GM23338 (cell line): ENCODE data around the gene ZNF488. TPM values are rescaled to one million over a fixed set of nuclear protein-coding genes. Genes with fewer than 3 reads are reported as not detected.

Experiments used
- ATAC-seq: fragments of 200-7000 bp; cut with Tn5 transposase; 3 replicates; pipeline ENCODE4 v1.9.1; 2020
- DNase-seq: peaks from one replicate; pipeline ENCODE4 v3.0.0-alpha.2; 2015; ENCODE audit warnings: low spot score
- H2AFZ ChIP-seq: fragments of 200-600 bp; sonication (generic); 2 replicates; pipeline ENCODE4 v1.8.0; 2016; ENCODE audit warnings: antibody characterized with exemption, mild to moderate bottlenecking, moderate library complexity
- H3F3A ChIP-seq: fragments of 200-600 bp; sonication (generic); replicated peaks from 2 replicates; pipeline ENCODE4 v1.8.0; 2017; ENCODE audit warnings: antibody characterized with exemption, mixed run types, low read depth
- H3K27ac ChIP-seq: fragments of 200-600 bp; sonication (generic); 2 replicates; pipeline ENCODE4 v1.6.1; 2016; ENCODE audit warnings: low read depth
- H3K27me3 ChIP-seq: fragments of 200-600 bp; sonication (generic); 2 replicates; pipeline ENCODE4 v1.8.0; 2016; ENCODE audit warnings: mild to moderate bottlenecking, mixed run types, moderate library complexity; ENCODE audit not compliant: insufficient read depth
- H3K36me3 ChIP-seq: fragments of 200-600 bp; sonication (generic); 2 replicates; pipeline ENCODE4 v1.8.0; 2016; ENCODE audit warnings: mild to moderate bottlenecking; ENCODE audit not compliant: insufficient read depth
- H3K4me1 ChIP-seq: fragments of 200-600 bp; sonication (generic); 2 replicates; pipeline ENCODE4 v1.8.0; 2016; ENCODE audit warnings: mild to moderate bottlenecking, moderate library complexity; ENCODE audit not compliant: insufficient read depth
- H3K4me2 ChIP-seq: fragments of 200-600 bp; sonication (generic); 2 replicates; pipeline ENCODE4 v1.7.1; 2017; ENCODE audit warnings: mixed run types
- H3K4me3 ChIP-seq: fragments of 200-600 bp; sonication (generic); 2 replicates; pipeline ENCODE4 v1.6.1; 2016; ENCODE audit warnings: mixed run types
- H3K79me2 ChIP-seq: fragments of 200-600 bp; sonication (generic); replicated peaks from 2 replicates; pipeline ENCODE4 v1.8.0; 2017; ENCODE audit warnings: mild to moderate bottlenecking; ENCODE audit not compliant: insufficient read depth
- H3K9me2 ChIP-seq: fragments of 200-600 bp; sonication (generic); 2 replicates; pipeline ENCODE4 v1.8.0; 2017; ENCODE audit not compliant: insufficient read depth
- H4K20me1 ChIP-seq: fragments of 200-600 bp; sonication (generic); replicated peaks from 2 replicates; pipeline ENCODE4 v1.8.0; 2017; ENCODE audit warnings: mild to moderate bottlenecking; ENCODE audit not compliant: insufficient read depth
- H3K27ac Mint-ChIP-seq: 2 replicates; pipeline ENCODE4 v1.8.0; 2020; ENCODE audit warnings: inconsistent platforms, mild to moderate bottlenecking, moderate library complexity, mixed read lengths
- H3K27me3 Mint-ChIP-seq: 3 replicates; pipeline ENCODE4 v1.8.0; 2022; ENCODE audit warnings: low read depth, mild to moderate bottlenecking, moderate library complexity, mixed read lengths, inconsistent platforms; ENCODE audit not compliant: insufficient read depth, poor library complexity
- H3K36me3 Mint-ChIP-seq: 3 replicates; pipeline ENCODE4 v1.8.0; 2021; ENCODE audit warnings: low read depth, mild to moderate bottlenecking, inconsistent platforms, moderate library complexity, mixed read lengths
- H3K4me1 Mint-ChIP-seq: 3 replicates; pipeline ENCODE4 v1.8.0; 2020; ENCODE audit warnings: mild to moderate bottlenecking, inconsistent platforms, mixed read lengths
- H3K4me3 Mint-ChIP-seq: 3 replicates; pipeline ENCODE4 v1.8.0; 2021; ENCODE audit warnings: moderate library complexity, mild to moderate bottlenecking, inconsistent platforms, mixed read lengths
- H3K9me3 Mint-ChIP-seq: 3 replicates; pipeline ENCODE4 v1.8.0; 2020; ENCODE audit warnings: moderate library complexity, mild to moderate bottlenecking, inconsistent platforms, mixed read lengths
- CREB1 ChIP-seq: fragments of 250-450 bp; sonication (Bioruptor Pico); IDR thresholded peaks from 2 replicates; pipeline ENCODE4 v1.5.0; 2020; ENCODE audit warnings: low read depth, mild to moderate bottlenecking, moderate library complexity
- CTCF ChIP-seq, 2 experiments: fragments of 200-600 bp in 1 of 2; sonication (generic) in 1 of 2; conservative IDR thresholded peaks; 2 replicates each; pipeline versions ENCODE4 v1.5.1 to v1.6.1; 2016 to 2017; ENCODE audit warnings: antibody characterized with exemption in 2 of 2, low read depth in 2 of 2, mild to moderate bottlenecking in 2 of 2, moderate library complexity in 1 of 2
- ETS1 ChIP-seq: IDR thresholded peaks from 2 replicates; pipeline ENCODE4 v1.6.1; 2016; ENCODE audit warnings: antibody characterized with exemption
- EZH2 ChIP-seq: fragments of 200-600 bp; sonication (generic); IDR thresholded peaks from one replicate; pipeline ENCODE4 v1.8.0; 2017; ENCODE audit warnings: antibody characterized with exemption, mild to moderate bottlenecking, low read depth; ENCODE audit not compliant: unreplicated experiment
- EZH2phosphoT487 ChIP-seq: fragments of 200-600 bp; sonication (generic); IDR thresholded peaks from one replicate; pipeline ENCODE4 v1.8.1; 2018; ENCODE audit warnings: antibody characterized with exemption; ENCODE audit not compliant: unreplicated experiment
- JUNB ChIP-seq: IDR thresholded peaks from one replicate; pipeline ENCODE4 v1.6.1; 2016; ENCODE audit warnings: antibody characterized with exemption; ENCODE audit not compliant: unreplicated experiment
- NANOG ChIP-seq: IDR thresholded peaks from 2 replicates; pipeline ENCODE4 v1.6.1; 2016; ENCODE audit warnings: antibody characterized with exemption, borderline replicate concordance
- POLR2AphosphoS5 ChIP-seq: IDR thresholded peaks from 2 replicates; pipeline ENCODE4 v1.6.1; 2016; ENCODE audit warnings: antibody characterized with exemption, low read depth
- REST ChIP-seq: IDR thresholded peaks from one replicate; pipeline ENCODE4 v1.6.1; 2018; ENCODE audit warnings: antibody characterized with exemption; ENCODE audit not compliant: unreplicated experiment
- STAT1 ChIP-seq: IDR thresholded peaks from one replicate; pipeline ENCODE4 v1.6.1; 2016; ENCODE audit warnings: antibody characterized with exemption; ENCODE audit not compliant: unreplicated experiment
- ZNF114 ChIP-seq: fragments of 250-450 bp; sonication (Bioruptor Pico); IDR thresholded peaks from 2 replicates; pipeline ENCODE4 v1.5.0; 2020; ENCODE audit warnings: mild to moderate bottlenecking, moderate library complexity
- ZNF331 ChIP-seq: fragments of 250-450 bp; sonication (Bioruptor Pico); IDR thresholded peaks from 2 replicates; pipeline ENCODE4 v1.5.0; 2020; ENCODE audit warnings: low read depth, mild to moderate bottlenecking, moderate library complexity
- polyA plus RNA-seq: library from polyadenylated mRNA; unstranded; fragments of >200 nt; fragmentation: Nextera tagmentation; extraction: Ambion mirVana; gene quantifications from 2 replicates; pipeline ENCODE4 v1.2.1, GENCODE V29; 2016
- total RNA-seq: library from RNA; depleted of rRNA; stranded (reverse); fragments of >200 nt; shearing (Covaris generic); gene quantifications from 2 replicates; pipeline ENCODE4 v1.2.3, GENCODE V29; 2014
- TF ChIP-seq, protein P1 (sequence below): fragments of 250-450 bp; sonication (Bioruptor Pico); IDR thresholded peaks from 2 replicates; pipeline ENCODE4 v1.5.0; 2020; ENCODE audit warnings: mild to moderate bottlenecking, moderate library complexity

Gene ZNF488
- total and polyA plus RNA-seq, 2 experiments from 2014 or later = 2.5 to 5.2 TPM

DNA sequence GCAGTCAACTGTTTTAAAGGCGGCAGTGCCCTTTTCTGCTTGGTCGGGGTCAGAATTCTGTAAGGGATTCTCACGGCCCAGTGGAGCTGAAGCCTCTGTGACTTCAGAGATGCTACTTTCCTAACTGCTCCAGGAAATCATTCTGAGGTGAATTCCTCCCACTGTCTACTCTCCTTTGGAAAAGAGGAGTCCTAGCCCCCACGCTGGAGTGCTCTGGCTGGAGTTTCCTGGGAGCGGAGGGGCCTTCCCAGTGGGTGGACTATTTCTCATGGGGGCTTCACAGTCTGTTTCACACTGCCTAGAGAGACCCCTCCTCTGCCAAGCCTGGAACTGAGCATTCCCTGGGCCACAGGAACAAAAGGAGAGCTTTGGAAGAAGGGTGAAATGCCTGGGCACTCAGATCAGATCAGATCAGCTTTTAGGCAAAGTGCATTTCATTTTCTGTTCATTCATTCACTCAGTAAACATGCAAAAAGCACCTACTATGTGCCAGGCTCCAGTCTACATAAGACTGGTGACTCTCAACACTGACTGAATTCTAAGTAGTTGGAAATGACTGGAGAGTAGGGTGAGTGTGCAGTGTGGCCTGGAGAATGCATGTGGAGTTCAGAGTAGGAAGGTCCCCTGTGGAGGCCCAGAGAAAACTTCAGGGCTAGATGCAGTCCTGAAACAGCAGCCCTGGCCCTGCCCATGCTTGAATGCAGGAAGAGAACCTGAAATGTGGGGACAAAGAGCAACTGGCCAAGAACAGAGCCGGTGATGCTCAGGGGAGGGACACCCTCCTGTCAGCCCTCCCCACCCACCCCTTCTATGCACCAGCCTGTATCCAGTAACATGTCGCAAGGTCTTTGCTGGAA lies 12.2 kb downstream of the ZNF488 start:
- peaks cover 5% of the 10 kb centered on the region for H3K27me3 Mint-ChIP-seq
- no peak overlapping the region for H3K27ac Mint-ChIP-seq
- H2AFZ ChIP-seq = no peak overlapping the region
- H3K9me3 Mint-ChIP-seq = no peaks in the 10 kb centered on the region
- H3K79me2 ChIP-seq = no peaks in the 10 kb centered on the region
- H3K4me3 Mint-ChIP-seq = no peak overlapping the region
- no peaks in the 10 kb centered on the region; the same call in 2 of the 3 replicates for H3K36me3 Mint-ChIP-seq
- no peaks in the 10 kb centered on the region for H4K20me1 ChIP-seq
- H3K9me2 ChIP-seq = no peaks in the 10 kb centered on the region
- H3K4me3 ChIP-seq = no peak overlapping the region
- no peak overlapping the region for H3K27ac ChIP-seq
- DNase-seq = no peak
- TF ChIP-seq ZNF114 (no peak), NANOG (no peak), EZH2 (no peak), ZNF331 (CRISPR knock-in tag) (no peak), REST (no peak), POLR2AphosphoS5 (no peak), JUNB (no peak), CREB1 (no peak), CTCF (conservative IDR thresholded peaks at IDR 0.05; ENCODE audit: low read depth in 2 of 2) (no peak), STAT1 (no peak), EZH2phosphoT487 (no peak), ETS1 (no peak)
- TF ChIP-seq, protein P1, sequence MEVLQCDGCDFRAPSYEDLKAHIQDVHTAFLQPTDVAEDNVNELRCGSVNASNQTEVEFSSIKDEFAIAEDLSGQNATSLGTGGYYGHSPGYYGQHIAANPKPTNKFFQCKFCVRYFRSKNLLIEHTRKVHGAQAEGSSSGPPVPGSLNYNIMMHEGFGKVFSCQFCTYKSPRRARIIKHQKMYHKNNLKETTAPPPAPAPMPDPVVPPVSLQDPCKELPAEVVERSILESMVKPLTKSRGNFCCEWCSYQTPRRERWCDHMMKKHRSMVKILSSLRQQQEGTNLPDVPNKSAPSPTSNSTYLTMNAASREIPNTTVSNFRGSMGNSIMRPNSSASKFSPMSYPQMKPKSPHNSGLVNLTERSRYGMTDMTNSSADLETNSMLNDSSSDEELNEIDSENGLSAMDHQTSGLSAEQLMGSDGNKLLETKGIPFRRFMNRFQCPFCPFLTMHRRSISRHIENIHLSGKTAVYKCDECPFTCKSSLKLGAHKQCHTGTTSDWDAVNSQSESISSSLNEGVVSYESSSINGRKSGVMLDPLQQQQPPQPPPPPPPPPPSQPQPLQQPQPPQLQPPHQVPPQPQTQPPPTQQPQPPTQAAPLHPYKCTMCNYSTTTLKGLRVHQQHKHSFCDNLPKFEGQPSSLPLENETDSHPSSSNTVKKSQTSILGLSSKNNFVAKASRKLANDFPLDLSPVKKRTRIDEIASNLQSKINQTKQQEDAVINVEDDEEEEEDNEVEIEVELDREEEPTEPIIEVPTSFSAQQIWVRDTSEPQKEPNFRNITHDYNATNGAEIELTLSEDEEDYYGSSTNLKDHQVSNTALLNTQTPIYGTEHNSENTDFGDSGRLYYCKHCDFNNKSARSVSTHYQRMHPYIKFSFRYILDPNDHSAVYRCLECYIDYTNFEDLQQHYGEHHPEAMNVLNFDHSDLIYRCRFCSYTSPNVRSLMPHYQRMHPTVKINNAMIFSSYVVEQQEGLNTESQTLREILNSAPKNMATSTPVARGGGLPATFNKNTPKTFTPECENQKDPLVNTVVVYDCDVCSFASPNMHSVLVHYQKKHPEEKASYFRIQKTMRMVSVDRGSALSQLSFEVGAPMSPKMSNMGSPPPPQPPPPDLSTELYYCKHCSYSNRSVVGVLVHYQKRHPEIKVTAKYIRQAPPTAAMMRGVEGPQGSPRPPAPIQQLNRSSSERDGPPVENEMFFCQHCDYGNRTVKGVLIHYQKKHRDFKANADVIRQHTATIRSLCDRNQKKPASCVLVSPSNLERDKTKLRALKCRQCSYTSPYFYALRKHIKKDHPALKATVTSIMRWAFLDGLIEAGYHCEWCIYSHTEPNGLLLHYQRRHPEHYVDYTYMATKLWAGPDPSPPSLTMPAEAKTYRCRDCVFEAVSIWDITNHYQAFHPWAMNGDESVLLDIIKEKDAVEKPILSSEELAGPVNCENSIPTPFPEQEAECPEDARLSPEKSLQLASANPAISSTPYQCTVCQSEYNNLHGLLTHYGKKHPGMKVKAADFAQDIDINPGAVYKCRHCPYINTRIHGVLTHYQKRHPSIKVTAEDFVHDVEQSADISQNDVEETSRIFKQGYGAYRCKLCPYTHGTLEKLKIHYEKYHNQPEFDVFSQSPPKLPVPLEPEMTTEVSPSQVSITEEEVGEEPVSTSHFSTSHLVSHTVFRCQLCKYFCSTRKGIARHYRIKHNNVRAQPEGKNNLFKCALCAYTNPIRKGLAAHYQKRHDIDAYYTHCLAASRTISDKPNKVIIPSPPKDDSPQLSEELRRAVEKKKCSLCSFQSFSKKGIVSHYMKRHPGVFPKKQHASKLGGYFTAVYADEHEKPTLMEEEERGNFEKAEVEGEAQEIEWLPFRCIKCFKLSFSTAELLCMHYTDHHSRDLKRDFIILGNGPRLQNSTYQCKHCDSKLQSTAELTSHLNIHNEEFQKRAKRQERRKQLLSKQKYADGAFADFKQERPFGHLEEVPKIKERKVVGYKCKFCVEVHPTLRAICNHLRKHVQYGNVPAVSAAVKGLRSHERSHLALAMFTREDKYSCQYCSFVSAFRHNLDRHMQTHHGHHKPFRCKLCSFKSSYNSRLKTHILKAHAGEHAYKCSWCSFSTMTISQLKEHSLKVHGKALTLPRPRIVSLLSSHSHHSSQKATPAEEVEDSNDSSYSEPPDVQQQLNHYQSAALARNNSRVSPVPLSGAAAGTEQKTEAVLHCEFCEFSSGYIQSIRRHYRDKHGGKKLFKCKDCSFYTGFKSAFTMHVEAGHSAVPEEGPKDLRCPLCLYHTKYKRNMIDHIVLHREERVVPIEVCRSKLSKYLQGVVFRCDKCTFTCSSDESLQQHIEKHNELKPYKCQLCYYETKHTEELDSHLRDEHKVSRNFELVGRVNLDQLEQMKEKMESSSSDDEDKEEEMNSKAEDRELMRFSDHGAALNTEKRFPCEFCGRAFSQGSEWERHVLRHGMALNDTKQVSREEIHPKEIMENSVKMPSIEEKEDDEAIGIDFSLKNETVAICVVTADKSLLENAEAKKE (CRISPR knock-in tag) = no peak
- no peaks in the 10 kb centered on the region for H3K27me3 ChIP-seq
- H3K36me3 ChIP-seq = no peaks in the 10 kb centered on the region
- H3K4me2 ChIP-seq = 0 out of 2 replicates have a peak overlapping the region, but pooled peaks have one; percentile 26
- peaks cover 13% of the 10 kb centered on the region for H3K4me1 ChIP-seq
- H3F3A ChIP-seq = no peaks in the 10 kb centered on the region
- peaks cover 26% of the 10 kb centered on the region for H3K4me1 Mint-ChIP-seq
- ATAC-seq = peak; percentile 65
